HFF-Myc (cell line): ENCODE measurements around the gene AKR1C8.

Experiments
- DNase-seq: peaks from one replicate; pipeline ENCODE4 v3.0.0-alpha.2; 2011; ENCODE audit warnings: low read depth; ENCODE audit errors: extremely low read depth
- H3K4me3 ChIP-seq: replicated peaks from 2 replicates; pipeline ENCODE4 v1.5.1; 2011; ENCODE audit warnings: low read depth, mild to moderate bottlenecking, control low read depth, low read length
- CTCF ChIP-seq: IDR thresholded peaks from 2 replicates; pipeline ENCODE4 v1.5.1; 2012; ENCODE audit warnings: mild to moderate bottlenecking, low read depth, low read length, control low read depth; ENCODE audit errors: missing control alignments

The AKR1C8 gene

GRCh38 chr10:5107860-5108526 is 77.0 kb downstream of the AKR1C8 start:
- TF ChIP-seq CTCF: no peak
- no peak for DNase-seq

GRCh38 chr10:5106553-5106952 is 78.4 kb downstream of the AKR1C8 start:
- TF ChIP-seq CTCF: no peak
- no peak overlapping the region for H3K4me3 ChIP-seq
- DNase-seq: no peak

More at GRCh38 chr10:5107860-5108526, 77.0 kb downstream of the AKR1C8 start:
- H3K4me3 ChIP-seq: no peak overlapping the region

- DNase-seq: no peak
- TF ChIP-seq CTCF: no peak
- no peak overlapping the region for H3K4me3 ChIP-seq
These were observed 79.3 kb downstream of the AKR1C8 start for GRCh38 chr10:5105626-5106025.
